Medulla oblongata (tissue), 1 donor: ENCODE results near the gene HMOX2.

Experiments
- DNase-seq: peaks from one replicate; pipeline ENCODE4 v3.0.0-alpha.2; 2015; ENCODE audit errors: extremely low spot score

The HMOX2 gene

GRCh38 chr16:4463522-4464163 is 12.6 kb upstream of the HMOX2 start:
- no peak for DNase-seq

- DNase-seq = no peak
Measured at GRCh38 chr16:4465977-4466779, 10.0 kb upstream of the HMOX2 start.

- no peak for DNase-seq
Measured at GRCh38 chr16:4467916-4468315, 8.3 kb upstream of the HMOX2 start.

- no peak for DNase-seq
Measured at GRCh38 chr16:4468972-4469371, 7.2 kb upstream of the HMOX2 start.

- no peak for DNase-seq
Measured at GRCh38 chr16:4471869-4472268, 4.3 kb upstream of the HMOX2 start.

GRCh38 chr16:4472880-4473279 is 3.3 kb upstream of the HMOX2 start:
- no peak for DNase-seq

- peak; percentile 85 for DNase-seq
Measured at GRCh38 chr16:4474192-4474961, 1.8 kb upstream of the HMOX2 start, which contains the start of gene NMRAL1. Gene NMRAL1 (minus strand): TSS chr16:4474625. CDS start chr16:4474132, 493 bp downstream.

- peak; percentile 43 for DNase-seq
Measured at GRCh38 chr16:4477966-4478365, 1.8 kb downstream of the HMOX2 start.

- no peak for DNase-seq
Measured at GRCh38 chr16:4481526-4481925, 5.3 kb downstream of the HMOX2 start.

- DNase-seq = no peak
Measured at GRCh38 chr16:4481963-4482362, 5.8 kb downstream of the HMOX2 start.

- no peak for DNase-seq
Measured at GRCh38 chr16:4486126-4486893, 10.1 kb downstream of the HMOX2 start.

- no peak for DNase-seq
Measured at GRCh38 chr16:4487955-4488498, 11.8 kb downstream of the HMOX2 start.

GRCh38 chr16:4488499-4488967 is 12.3 kb downstream of the HMOX2 start:
- DNase-seq = no peak

- DNase-seq = no peak
Measured at GRCh38 chr16:4489030-4489429, 12.8 kb downstream of the HMOX2 start.

GRCh38 chr16:4491898-4492297 is 15.7 kb downstream of the HMOX2 start:
- DNase-seq = no peak

- no peak for DNase-seq
Measured at GRCh38 chr16:4494746-4495490, 18.7 kb downstream of the HMOX2 start.

- no peak for DNase-seq
Measured at GRCh38 chr16:4495766-4496165, 19.6 kb downstream of the HMOX2 start.

- DNase-seq = no peak
Measured at GRCh38 chr16:4496305-4496704, 20.1 kb downstream of the HMOX2 start.

GRCh38 chr16:4498546-4499195 is 22.5 kb downstream of the HMOX2 start:
- DNase-seq = no peak

- DNase-seq = no peak
Measured at GRCh38 chr16:4499196-4499555, 23.0 kb downstream of the HMOX2 start.
